Progenitor cell of endocrine pancreas (in vitro differentiated cells): ENCODE measurements around the gene NAV2. TPM values are rescaled to one million over a fixed set of nuclear protein-coding genes. Genes with fewer than 3 reads are reported as not detected.

Experiments used
- DNase-seq: peaks from one replicate; pipeline ENCODE4 v3.0.0; 2021; ENCODE audit warnings: low spot score; ENCODE audit not compliant: unreplicated experiment
- H3K27ac Mint-ChIP-seq: 2 replicates; pipeline ENCODE4 v1.8.0; 2021; ENCODE audit warnings: mild to moderate bottlenecking, moderate library complexity, mixed read lengths
- H3K27me3 Mint-ChIP-seq: 2 replicates; pipeline ENCODE4 v1.8.0; 2021; ENCODE audit warnings: mixed read lengths
- H3K36me3 Mint-ChIP-seq: 2 replicates; pipeline ENCODE4 v1.8.0; 2022; ENCODE audit warnings: mixed read lengths; ENCODE audit not compliant: insufficient read depth
- H3K4me1 Mint-ChIP-seq: 2 replicates; pipeline ENCODE4 v1.8.0; 2021; ENCODE audit warnings: low read depth, mixed read lengths
- H3K4me3 Mint-ChIP-seq: 2 replicates; pipeline ENCODE4 v1.8.0; 2021; ENCODE audit warnings: low read depth, mild to moderate bottlenecking, moderate library complexity, mixed read lengths
- H3K9me3 Mint-ChIP-seq: 2 replicates; pipeline ENCODE4 v1.8.0; 2021; ENCODE audit warnings: low read depth, mixed read lengths
- total RNA-seq: library from RNA; stranded (reverse); gene quantifications from 2 replicates; pipeline ENCODE4 v1.2.1, GENCODE V29; 2021
- TF ChIP-seq, protein P1 (sequence below): fragments of 200-600 bp; sonication (generic); IDR thresholded peaks from one replicate; pipeline ENCODE4 v1.5.0; 2021; ENCODE audit warnings: antibody characterized with exemption, mild to moderate bottlenecking; ENCODE audit not compliant: unreplicated experiment

The NAV2 gene
- total RNA-seq, 1 donor from 2014 or later: 88.3 TPM

DNA sequence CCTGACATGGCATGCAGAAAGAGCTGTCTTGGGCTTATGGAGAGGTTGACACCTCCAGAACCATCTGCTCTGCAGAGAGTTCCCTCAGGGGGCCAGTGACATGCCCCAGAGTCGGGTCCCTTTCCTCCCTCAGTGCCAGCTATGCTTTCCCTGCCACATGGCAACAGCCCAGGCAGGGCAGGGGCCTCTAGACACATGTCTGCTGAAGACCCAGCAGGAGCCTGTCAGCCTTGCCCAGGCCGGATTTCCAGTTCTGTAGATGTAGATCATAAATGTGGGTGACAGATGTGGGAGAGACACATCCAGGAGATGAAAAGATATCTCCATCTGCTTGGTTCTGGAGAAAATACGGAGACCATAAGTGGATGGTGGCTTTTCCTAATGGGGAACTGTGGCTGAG is 25.5 kb downstream of the NAV2 start:
- no peak for DNase-seq
- Mint-ChIP-seq H3K9me3 (no peaks in the 10 kb centered on the region), H3K36me3 (no peaks in the 10 kb centered on the region), H3K4me1 (peaks cover 12% of the 10 kb centered on the region), H3K4me3 (no peak overlapping the region), H3K27ac (no peak overlapping the region), H3K27me3 (peaks cover 25% of the 10 kb centered on the region)
- TF ChIP-seq, protein P1, sequence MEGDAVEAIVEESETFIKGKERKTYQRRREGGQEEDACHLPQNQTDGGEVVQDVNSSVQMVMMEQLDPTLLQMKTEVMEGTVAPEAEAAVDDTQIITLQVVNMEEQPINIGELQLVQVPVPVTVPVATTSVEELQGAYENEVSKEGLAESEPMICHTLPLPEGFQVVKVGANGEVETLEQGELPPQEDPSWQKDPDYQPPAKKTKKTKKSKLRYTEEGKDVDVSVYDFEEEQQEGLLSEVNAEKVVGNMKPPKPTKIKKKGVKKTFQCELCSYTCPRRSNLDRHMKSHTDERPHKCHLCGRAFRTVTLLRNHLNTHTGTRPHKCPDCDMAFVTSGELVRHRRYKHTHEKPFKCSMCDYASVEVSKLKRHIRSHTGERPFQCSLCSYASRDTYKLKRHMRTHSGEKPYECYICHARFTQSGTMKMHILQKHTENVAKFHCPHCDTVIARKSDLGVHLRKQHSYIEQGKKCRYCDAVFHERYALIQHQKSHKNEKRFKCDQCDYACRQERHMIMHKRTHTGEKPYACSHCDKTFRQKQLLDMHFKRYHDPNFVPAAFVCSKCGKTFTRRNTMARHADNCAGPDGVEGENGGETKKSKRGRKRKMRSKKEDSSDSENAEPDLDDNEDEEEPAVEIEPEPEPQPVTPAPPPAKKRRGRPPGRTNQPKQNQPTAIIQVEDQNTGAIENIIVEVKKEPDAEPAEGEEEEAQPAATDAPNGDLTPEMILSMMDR: no peak

DNA sequence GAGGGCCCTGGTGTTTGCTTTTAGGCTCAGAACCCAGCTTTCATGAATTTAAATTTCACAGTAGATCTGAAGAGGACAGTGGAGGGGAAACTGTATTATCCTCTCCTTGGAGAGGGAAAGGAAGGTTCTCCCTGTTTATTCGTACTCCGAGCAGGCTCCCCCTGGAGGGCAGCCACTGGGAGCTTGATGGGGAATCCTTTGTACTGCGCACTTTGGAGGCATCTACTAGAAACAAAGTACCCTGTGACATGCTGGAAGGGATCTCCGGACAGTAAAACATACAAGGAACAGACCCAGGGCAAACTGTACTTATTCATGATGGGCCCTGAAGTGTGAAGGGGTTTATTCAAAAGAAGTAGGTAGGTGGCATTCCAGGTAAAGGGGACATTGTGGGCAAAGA is 27.2 kb downstream of the NAV2 start:
- Mint-ChIP-seq H3K36me3 (no peaks in the 10 kb centered on the region), H3K27ac (no peak overlapping the region), H3K4me3 (no peak overlapping the region), H3K9me3 (no peaks in the 10 kb centered on the region), H3K4me1 (peaks cover 12% of the 10 kb centered on the region), H3K27me3 (peaks cover 14% of the 10 kb centered on the region)
- no peak for DNase-seq
- TF ChIP-seq, protein P1: peak; percentile 49

DNA sequence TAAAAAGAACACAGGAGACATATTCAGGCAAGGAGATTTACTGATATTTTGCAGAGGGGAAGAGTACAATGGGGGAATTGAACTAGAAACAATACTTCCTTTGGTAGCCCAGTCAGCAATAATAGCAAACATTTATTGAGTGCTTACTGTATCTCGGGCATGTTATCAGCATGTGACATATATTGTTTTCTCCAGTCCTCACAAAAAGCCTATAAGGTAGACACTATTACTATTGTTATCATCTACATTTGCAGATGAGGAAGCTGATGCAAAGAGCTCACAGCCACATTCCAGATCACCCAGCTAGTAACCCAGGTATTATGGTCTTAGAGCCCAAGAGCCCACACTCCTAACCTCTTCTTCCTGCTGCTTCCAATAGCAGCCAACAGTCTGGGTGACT is 27.9 kb downstream of the NAV2 start:
- no peak overlapping the region for H3K27ac Mint-ChIP-seq
- H3K9me3 Mint-ChIP-seq: no peaks in the 10 kb centered on the region
- peaks cover 11% of the 10 kb centered on the region for H3K27me3 Mint-ChIP-seq
- H3K4me1 Mint-ChIP-seq: peaks cover 12% of the 10 kb centered on the region
- no peaks in the 10 kb centered on the region for H3K36me3 Mint-ChIP-seq
- TF ChIP-seq, protein P1: no peak
- H3K4me3 Mint-ChIP-seq: no peak overlapping the region
- DNase-seq: no peak

DNA sequence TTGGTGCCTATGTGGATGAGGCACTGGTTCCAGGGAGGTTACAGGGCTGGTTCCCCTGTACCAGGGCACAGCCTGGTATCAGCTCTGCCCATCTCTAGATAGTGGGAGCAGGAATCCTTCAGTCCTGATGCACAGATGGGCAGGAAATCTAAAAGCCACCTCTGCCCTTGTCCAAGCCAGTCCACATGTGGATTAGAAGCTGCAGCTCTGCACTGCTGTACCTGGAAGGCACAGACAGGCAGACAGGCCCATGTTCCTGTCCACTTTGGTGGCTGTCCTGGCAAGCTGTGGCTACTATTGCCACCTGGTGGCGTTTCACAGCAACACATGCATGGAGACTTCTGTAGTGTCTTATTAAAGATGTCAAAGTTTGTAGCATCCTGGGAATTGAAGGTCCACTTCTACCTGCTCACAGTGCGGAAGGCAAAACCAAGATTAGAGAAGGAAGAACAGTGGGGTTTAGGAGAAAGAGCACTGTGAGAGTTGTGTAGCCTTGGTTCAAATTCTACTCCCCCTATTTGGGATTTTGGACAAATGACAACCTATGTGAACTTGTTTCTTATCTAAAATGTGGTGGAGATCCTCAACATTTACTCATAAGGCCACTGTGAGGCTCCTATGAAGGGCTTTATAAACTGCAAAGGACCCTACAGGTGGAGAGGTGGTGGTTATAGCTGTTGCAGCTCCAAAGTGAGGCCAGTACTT is 30.1 kb downstream of the NAV2 start:
- Mint-ChIP-seq H3K27ac (no peak overlapping the region), H3K27me3 (peaks cover 4% of the 10 kb centered on the region), H3K4me3 (no peak overlapping the region), H3K36me3 (no peaks in the 10 kb centered on the region), H3K4me1 (peaks cover 12% of the 10 kb centered on the region), H3K9me3 (no peaks in the 10 kb centered on the region)
- TF ChIP-seq, protein P1: peak; percentile 90
- peak; percentile 69 for DNase-seq

DNA sequence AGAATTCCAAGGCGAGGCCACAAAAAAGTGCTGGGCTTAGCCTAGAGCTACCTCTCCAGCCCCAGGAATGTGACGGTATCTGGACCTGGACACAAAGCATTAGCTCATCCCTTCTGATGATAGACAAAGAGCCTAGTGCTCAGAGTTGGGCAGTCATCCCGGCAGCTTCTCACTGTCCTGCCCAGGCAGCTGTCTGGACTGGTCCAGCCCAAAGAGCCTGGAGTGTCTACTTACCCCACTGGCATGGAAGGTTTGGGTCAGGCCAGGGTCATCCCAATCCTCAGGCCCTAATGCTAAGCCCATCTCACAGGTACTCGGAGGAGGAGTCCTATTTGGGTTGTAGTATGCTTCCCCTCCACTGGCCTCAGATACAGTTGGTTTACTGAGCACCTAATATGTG is 31.0 kb downstream of the NAV2 start:
- DNase-seq: no peak
- Mint-ChIP-seq H3K36me3 (no peaks in the 10 kb centered on the region), H3K4me3 (no peak overlapping the region), H3K27me3 (peaks cover 2% of the 10 kb centered on the region), H3K4me1 (peaks cover 12% of the 10 kb centered on the region), H3K9me3 (no peaks in the 10 kb centered on the region), H3K27ac (no peak overlapping the region)
- TF ChIP-seq, protein P1: no peak
